HG03159 (cell line): ENCODE measurements around the gene C2CD4B.

Experiments
- ATAC-seq: cut with Tn5 transposase; IDR thresholded peaks from one replicate; pipeline ENCODE4 v1.9.1; 2021; ENCODE audit warnings: mild to moderate bottlenecking, moderate library complexity; ENCODE audit not compliant: unreplicated experiment

Gene C2CD4B

GRCh38 chr15:62150445-62150844 is 14.6 kb downstream of the C2CD4B start:
- no peak for ATAC-seq

- no peak for ATAC-seq
Measured at GRCh38 chr15:62149729-62150128, 15.4 kb downstream of the C2CD4B start.

- ATAC-seq, result no peak
Measured at GRCh38 chr15:62147551-62147950, 17.5 kb downstream of the C2CD4B start.

GRCh38 chr15:62147149-62147548 is 17.9 kb downstream of the C2CD4B start:
- ATAC-seq, result no peak

- no peak for ATAC-seq
Measured at GRCh38 chr15:62145015-62145735, 19.9 kb downstream of the C2CD4B start.

GRCh38 chr15:62142736-62143135 is 22.3 kb downstream of the C2CD4B start:
- ATAC-seq, result no peak

GRCh38 chr15:62141643-62142588 is 23.2 kb downstream of the C2CD4B start:
- no peak for ATAC-seq

GRCh38 chr15:62141200-62141599 is 23.9 kb downstream of the C2CD4B start:
- no peak for ATAC-seq

GRCh38 chr15:62138124-62138523 is 27.0 kb downstream of the C2CD4B start:
- no peak for ATAC-seq

GRCh38 chr15:62136911-62137865 is 27.9 kb downstream of the C2CD4B start:
- no peak for ATAC-seq

GRCh38 chr15:62135532-62136134 is 29.5 kb downstream of the C2CD4B start:
- ATAC-seq, result no peak

- no peak for ATAC-seq
Measured at GRCh38 chr15:62133141-62133540, 31.9 kb downstream of the C2CD4B start.

GRCh38 chr15:62128916-62129315 is 36.2 kb downstream of the C2CD4B start:
- ATAC-seq, result no peak

- ATAC-seq, result no peak
Measured at GRCh38 chr15:62126364-62126763, 38.7 kb downstream of the C2CD4B start.

GRCh38 chr15:62125773-62126172 is 39.3 kb downstream of the C2CD4B start:
- ATAC-seq, result no peak

GRCh38 chr15:62124973-62125303 is 40.1 kb downstream of the C2CD4B start:
- no peak for ATAC-seq

- no peak for ATAC-seq
Measured at GRCh38 chr15:62124176-62124972, 40.7 kb downstream of the C2CD4B start.

- no peak for ATAC-seq
Measured at GRCh38 chr15:62122249-62122648, 42.8 kb downstream of the C2CD4B start.

- ATAC-seq, result no peak
Measured at GRCh38 chr15:62121273-62122015, 43.6 kb downstream of the C2CD4B start.
